Neural progenitor cell (in vitro differentiated cells): ENCODE measurements around the gene BARX1.

Experiments
- EZH2 ChIP-seq: fragments of 200-600 bp; sonication (generic); IDR thresholded peaks from 2 replicates; pipeline ENCODE4 v1.6.1; 2017; ENCODE audit warnings: antibody characterized with exemption, mild to moderate bottlenecking, moderate library complexity
- EZH2phosphoT487 ChIP-seq: fragments of 200-600 bp; sonication (generic); IDR thresholded peaks from 2 replicates; pipeline ENCODE4 v1.6.1; 2017; ENCODE audit warnings: antibody characterized with exemption
- TF ChIP-seq, protein P1 (sequence below): fragments of 200-600 bp; sonication (generic); IDR thresholded peaks from 2 replicates; pipeline ENCODE4 v1.5.1; 2017; ENCODE audit warnings: antibody characterized with exemption, mild to moderate bottlenecking

- TF ChIP-seq, protein P1, sequence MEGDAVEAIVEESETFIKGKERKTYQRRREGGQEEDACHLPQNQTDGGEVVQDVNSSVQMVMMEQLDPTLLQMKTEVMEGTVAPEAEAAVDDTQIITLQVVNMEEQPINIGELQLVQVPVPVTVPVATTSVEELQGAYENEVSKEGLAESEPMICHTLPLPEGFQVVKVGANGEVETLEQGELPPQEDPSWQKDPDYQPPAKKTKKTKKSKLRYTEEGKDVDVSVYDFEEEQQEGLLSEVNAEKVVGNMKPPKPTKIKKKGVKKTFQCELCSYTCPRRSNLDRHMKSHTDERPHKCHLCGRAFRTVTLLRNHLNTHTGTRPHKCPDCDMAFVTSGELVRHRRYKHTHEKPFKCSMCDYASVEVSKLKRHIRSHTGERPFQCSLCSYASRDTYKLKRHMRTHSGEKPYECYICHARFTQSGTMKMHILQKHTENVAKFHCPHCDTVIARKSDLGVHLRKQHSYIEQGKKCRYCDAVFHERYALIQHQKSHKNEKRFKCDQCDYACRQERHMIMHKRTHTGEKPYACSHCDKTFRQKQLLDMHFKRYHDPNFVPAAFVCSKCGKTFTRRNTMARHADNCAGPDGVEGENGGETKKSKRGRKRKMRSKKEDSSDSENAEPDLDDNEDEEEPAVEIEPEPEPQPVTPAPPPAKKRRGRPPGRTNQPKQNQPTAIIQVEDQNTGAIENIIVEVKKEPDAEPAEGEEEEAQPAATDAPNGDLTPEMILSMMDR, result no peak
- TF ChIP-seq EZH2, result no peak
- TF ChIP-seq EZH2phosphoT487, result no peak
Measured at GRCh38 chr9:93920131-93920800, 34.9 kb downstream of the BARX1 start.
